DOHH2 (cell line): ENCODE results near the gene ECE1.

Experiments used
- H3F3A ChIP-seq: fragments of 200-600 bp; sonication (generic), shearing (Covaris generic); 2 replicates; pipeline ENCODE4 v1.6.0; 2016; ENCODE audit warnings: antibody characterized with exemption, mild to moderate bottlenecking; ENCODE audit not compliant: control insufficient read depth, insufficient read depth
- H3K27ac ChIP-seq: fragments of 200-600 bp; sonication (generic); 2 replicates; pipeline ENCODE4 v1.5.1; 2014; ENCODE audit warnings: low read depth, mild to moderate bottlenecking, low read length, moderate library complexity
- H3K27me3 ChIP-seq: fragments of 200-600 bp; sonication (generic); 2 replicates; pipeline ENCODE4 v1.6.1; 2014; ENCODE audit warnings: mild to moderate bottlenecking, low read length, mixed read lengths; ENCODE audit not compliant: control insufficient read depth
- H3K36me3 ChIP-seq: fragments of 200-600 bp; sonication (generic); 2 replicates; pipeline ENCODE4 v1.6.1; 2014; ENCODE audit warnings: mild to moderate bottlenecking, low read length, moderate library complexity, mixed read lengths; ENCODE audit not compliant: control insufficient read depth
- H3K4me1 ChIP-seq: fragments of 200-600 bp; sonication (generic); 2 replicates; pipeline ENCODE4 v1.6.1; 2014; ENCODE audit warnings: mild to moderate bottlenecking, low read length, mixed read lengths; ENCODE audit not compliant: control insufficient read depth
- H3K4me2 ChIP-seq: fragments of 200-600 bp; sonication (generic); 2 replicates; pipeline ENCODE4 v1.6.0; 2014; ENCODE audit warnings: mild to moderate bottlenecking, low read length, moderate library complexity
- H3K4me3 ChIP-seq: fragments of 200-600 bp; sonication (generic); 2 replicates; pipeline ENCODE4 v1.5.1; 2014; ENCODE audit warnings: mild to moderate bottlenecking, low read length, mixed read lengths
- H3K79me2 ChIP-seq: fragments of 200-600 bp; sonication (generic); 2 replicates; pipeline ENCODE4 v1.6.1; 2014; ENCODE audit warnings: mild to moderate bottlenecking, low read length, mixed read lengths; ENCODE audit not compliant: control insufficient read depth
- H3K9me2 ChIP-seq: fragments of 200-600 bp; sonication (generic); replicated peaks from 2 replicates; pipeline ENCODE4 v1.6.1; 2014; ENCODE audit warnings: mild to moderate bottlenecking, low read length, mixed read lengths; ENCODE audit not compliant: control insufficient read depth
- H3K9me3 ChIP-seq: fragments of 200-600 bp; sonication (generic); 2 replicates; pipeline ENCODE4 v1.6.1; 2014; ENCODE audit warnings: antibody characterized with exemption, low read length, mixed read lengths; ENCODE audit not compliant: control insufficient read depth, insufficient read depth
- H4K20me1 ChIP-seq: fragments of 200-600 bp; sonication (generic); 2 replicates; pipeline ENCODE4 v1.6.0; 2014; ENCODE audit warnings: low read depth, mild to moderate bottlenecking, antibody characterized with exemption, low read length, moderate library complexity; ENCODE audit not compliant: control insufficient read depth, insufficient read depth
- EZH2phosphoT487 ChIP-seq: fragments of 200-600 bp; sonication (generic); IDR thresholded peaks from 2 replicates; pipeline ENCODE4 v1.6.1; 2017; ENCODE audit warnings: borderline replicate concordance, mild to moderate bottlenecking, antibody characterized with exemption, low read length, moderate library complexity, mixed read lengths
- TF ChIP-seq, protein P1 (sequence below): fragments of 200-600 bp; sonication (generic); IDR thresholded peaks from one replicate; pipeline ENCODE4 v1.5.1; 2014; ENCODE audit warnings: antibody characterized with exemption, mild to moderate bottlenecking, low read depth, low read length; ENCODE audit not compliant: poor library complexity, severe bottlenecking

The ECE1 gene

DNA sequence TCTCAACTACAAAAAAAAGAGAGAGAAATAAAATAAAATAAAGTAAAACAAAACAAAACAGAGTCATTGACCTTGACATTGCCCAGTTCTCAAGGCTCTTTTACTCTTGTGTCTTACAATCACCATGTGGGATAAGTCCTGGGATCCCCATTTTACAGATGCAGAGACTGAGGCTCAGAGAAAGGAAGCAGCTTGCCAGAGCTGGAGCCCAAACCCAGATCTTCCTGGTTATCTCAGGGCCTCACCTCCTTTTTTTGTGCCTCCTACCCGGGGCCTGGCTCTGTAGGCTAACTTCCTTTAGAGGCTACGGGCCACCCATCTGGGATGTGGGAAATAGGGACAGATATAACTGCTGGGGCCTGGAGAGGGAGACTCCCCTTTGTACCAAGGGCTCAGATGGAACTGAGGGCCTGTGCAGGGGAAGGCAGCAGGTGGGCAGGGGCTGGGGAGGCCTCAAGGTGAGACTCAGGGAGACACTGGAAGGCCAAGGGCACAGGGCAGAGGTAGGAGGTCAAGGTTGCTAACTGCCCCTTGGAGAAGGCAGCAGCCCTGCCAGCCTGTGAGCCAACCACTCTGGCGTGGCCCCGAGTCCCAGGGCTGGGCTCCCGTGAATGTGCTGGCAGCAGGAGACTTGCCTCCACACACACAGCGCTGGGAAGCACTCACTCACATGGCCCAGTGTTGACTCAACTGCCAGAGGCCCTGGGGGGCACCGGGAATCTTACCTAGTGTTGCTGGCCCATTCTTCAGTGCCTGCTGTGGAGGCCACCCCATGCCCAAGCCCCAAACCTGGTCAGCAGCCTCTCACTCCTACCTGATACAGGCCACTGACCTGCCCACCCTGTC, 6.5 kb upstream of the ECE1 start:
- Histone ChIP-seq H4K20me1 (no peaks in the 10 kb centered on the region), H3K4me3 (no peak overlapping the region), H3K4me1 (peaks cover 62% of the 10 kb centered on the region)

DNA sequence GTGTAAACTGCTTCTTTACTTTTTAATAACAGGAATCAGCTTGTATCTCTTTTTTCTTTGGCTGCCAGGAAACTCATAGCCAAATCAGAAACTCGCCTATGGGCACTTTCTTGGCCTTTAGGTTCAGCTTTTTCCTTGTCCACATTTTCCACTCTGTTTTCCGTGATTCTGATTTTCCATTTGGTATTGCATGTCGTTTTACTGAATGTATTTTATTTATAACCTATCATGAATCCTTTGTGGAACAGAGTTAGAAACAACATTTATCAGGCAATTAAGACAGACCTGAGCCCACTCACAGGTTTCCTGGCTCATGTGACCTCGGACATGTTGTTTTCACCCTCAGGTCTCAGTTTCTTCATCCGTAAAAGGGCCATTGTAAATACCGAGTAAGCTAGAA, 5.3 kb upstream of the ECE1 start:
- peaks cover 27% of the 10 kb centered on the region for H3F3A ChIP-seq
- no peaks in the 10 kb centered on the region for H3K9me2 ChIP-seq
- TF ChIP-seq, protein P1, sequence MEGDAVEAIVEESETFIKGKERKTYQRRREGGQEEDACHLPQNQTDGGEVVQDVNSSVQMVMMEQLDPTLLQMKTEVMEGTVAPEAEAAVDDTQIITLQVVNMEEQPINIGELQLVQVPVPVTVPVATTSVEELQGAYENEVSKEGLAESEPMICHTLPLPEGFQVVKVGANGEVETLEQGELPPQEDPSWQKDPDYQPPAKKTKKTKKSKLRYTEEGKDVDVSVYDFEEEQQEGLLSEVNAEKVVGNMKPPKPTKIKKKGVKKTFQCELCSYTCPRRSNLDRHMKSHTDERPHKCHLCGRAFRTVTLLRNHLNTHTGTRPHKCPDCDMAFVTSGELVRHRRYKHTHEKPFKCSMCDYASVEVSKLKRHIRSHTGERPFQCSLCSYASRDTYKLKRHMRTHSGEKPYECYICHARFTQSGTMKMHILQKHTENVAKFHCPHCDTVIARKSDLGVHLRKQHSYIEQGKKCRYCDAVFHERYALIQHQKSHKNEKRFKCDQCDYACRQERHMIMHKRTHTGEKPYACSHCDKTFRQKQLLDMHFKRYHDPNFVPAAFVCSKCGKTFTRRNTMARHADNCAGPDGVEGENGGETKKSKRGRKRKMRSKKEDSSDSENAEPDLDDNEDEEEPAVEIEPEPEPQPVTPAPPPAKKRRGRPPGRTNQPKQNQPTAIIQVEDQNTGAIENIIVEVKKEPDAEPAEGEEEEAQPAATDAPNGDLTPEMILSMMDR, result no peak
- TF ChIP-seq EZH2phosphoT487, result no peak
- no peaks in the 10 kb centered on the region for H3K79me2 ChIP-seq
- peak overlapping the region; percentile 91 for H3K27ac ChIP-seq
- no peak overlapping the region for H3K4me3 ChIP-seq
- no peaks in the 10 kb centered on the region for H3K27me3 ChIP-seq
- H3K4me1 ChIP-seq, result peaks cover 73% of the 10 kb centered on the region
- no peaks in the 10 kb centered on the region for H3K9me3 ChIP-seq
- H3K4me2 ChIP-seq, result peak overlapping the region; percentile 84
- no peaks in the 10 kb centered on the region for H3K36me3 ChIP-seq
- H4K20me1 ChIP-seq, result no peaks in the 10 kb centered on the region

More for the DNA sequence above, 6.5 kb upstream of the ECE1 start:
- Histone ChIP-seq H3F3A (peaks cover 27% of the 10 kb centered on the region), H3K36me3 (no peaks in the 10 kb centered on the region), H3K9me3 (no peaks in the 10 kb centered on the region), H3K4me2 (no peak overlapping the region), H3K27me3 (no peaks in the 10 kb centered on the region), H3K9me2 (no peaks in the 10 kb centered on the region), H3K79me2 (no peaks in the 10 kb centered on the region), H3K27ac (no peak overlapping the region)
- no peak for TF ChIP-seq EZH2phosphoT487
- TF ChIP-seq, protein P1, result no peak

DNA sequence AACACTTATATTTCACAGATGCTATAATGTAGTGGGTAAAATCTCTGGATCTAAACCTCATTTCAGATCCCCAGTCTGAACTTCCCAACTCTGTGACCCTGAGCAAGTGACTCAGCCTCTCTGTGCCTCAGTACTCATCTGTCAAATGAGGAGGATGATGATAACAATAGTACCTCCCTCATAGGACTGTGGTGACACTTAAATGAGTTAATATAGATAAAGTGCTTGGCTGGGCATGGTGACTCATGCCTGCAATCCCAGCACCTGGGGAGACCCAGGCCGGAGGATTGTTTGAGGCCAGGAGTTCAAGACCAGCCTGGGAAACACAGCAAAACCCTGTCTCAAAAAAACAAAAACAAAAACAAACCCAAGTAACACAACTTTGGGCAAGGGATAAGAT, 4.7 kb upstream of the ECE1 start:
- Histone ChIP-seq H4K20me1 (no peaks in the 10 kb centered on the region), H3K36me3 (no peaks in the 10 kb centered on the region), H3F3A (peaks cover 27% of the 10 kb centered on the region), H3K4me3 (peak overlapping the region; percentile 74), H3K4me1 (peaks cover 74% of the 10 kb centered on the region), H3K4me2 (peak overlapping the region; percentile 84), H3K27ac (peak overlapping the region; percentile 91), H3K79me2 (no peaks in the 10 kb centered on the region), H3K27me3 (no peaks in the 10 kb centered on the region), H3K9me2 (no peaks in the 10 kb centered on the region), H3K9me3 (no peaks in the 10 kb centered on the region)
- no peak for TF ChIP-seq EZH2phosphoT487
- TF ChIP-seq, protein P1, result no peak
